Activated naive CD8-positive, alpha-beta T cell (primary cell): ENCODE data around the gene ARFGEF3.
"Not testable (repeated sequence)": the region's sequence is repeated elsewhere in the genome, so short reads cannot be mapped to it uniquely, and the experiment has no call there.

Experiments used
- H3K27ac Mint-ChIP-seq: one replicate; pipeline ENCODE4 v1.8.0; 2021; ENCODE audit warnings: mixed read lengths
- H3K27me3 Mint-ChIP-seq: one replicate; pipeline ENCODE4 v1.8.0; 2021; ENCODE audit warnings: mixed read lengths
- H3K36me3 Mint-ChIP-seq: one replicate; pipeline ENCODE4 v1.8.0; 2021; ENCODE audit warnings: mixed read lengths
- H3K4me1 Mint-ChIP-seq: one replicate; pipeline ENCODE4 v1.8.0; 2021; ENCODE audit warnings: low read depth, mixed read lengths
- H3K4me3 Mint-ChIP-seq: one replicate; pipeline ENCODE4 v1.8.0; 2021; ENCODE audit warnings: mild to moderate bottlenecking, mixed read lengths
- H3K9me3 Mint-ChIP-seq: one replicate; pipeline ENCODE4 v1.8.0; 2021; ENCODE audit warnings: low read depth, mixed read lengths

Gene ARFGEF3

DNA sequence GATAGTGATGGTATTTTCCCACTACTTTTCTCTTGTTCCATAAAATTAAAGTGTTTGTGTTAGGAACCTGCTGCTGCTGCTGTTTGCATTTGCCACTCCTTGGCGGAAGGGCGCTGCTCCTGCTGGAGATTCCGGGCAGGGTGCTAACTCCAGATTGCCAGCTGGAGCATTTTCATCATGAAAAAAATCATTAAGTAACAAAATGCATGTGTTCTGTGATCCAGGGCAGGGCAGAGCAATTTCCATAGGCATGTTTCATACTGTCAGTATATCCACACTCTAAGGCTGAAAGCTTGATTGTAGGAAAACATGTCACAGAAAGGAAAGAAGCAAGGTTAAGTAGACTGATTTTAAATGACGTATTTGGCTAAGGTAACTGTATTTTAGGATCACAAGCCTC is 32.5 kb downstream of the ARFGEF3 start:
- Mint-ChIP-seq H3K9me3 (no peaks in the 10 kb centered on the region), H3K4me1 (no peaks in the 10 kb centered on the region), H3K27ac (no peak overlapping the region), H3K27me3 (peaks cover 10% of the 10 kb centered on the region), H3K36me3 (no peaks in the 10 kb centered on the region), H3K4me3 (no peak overlapping the region)

DNA sequence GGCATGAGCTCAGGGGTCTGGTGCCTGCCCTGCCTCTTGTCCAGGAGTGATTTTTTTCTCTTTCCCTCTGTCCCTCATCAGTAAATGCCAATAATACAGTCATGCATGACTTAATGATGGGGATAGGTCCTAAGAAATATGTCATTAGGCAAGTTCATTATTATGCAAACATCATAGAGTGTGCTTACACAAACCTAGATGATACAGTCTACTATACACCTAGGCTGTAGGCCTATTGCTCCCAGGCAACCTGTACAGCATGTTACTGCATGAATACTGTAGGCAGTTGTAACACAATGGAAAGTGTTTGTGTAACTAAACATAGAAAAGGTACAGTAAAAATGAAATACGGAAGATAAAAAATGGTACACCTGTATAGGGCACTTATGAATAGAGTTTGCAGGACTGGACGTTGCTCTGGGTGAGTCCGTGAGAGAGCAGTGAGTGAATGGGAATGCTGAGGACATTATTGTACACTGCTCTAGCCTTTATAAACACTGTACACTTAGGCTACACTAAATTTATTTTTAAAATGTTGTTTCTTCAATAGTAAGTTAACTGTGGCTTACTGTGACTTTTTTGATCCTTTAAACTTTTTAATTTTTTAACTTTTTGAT is 34.5 kb downstream of the ARFGEF3 start:
- no peaks in the 10 kb centered on the region for H3K9me3 Mint-ChIP-seq
- peaks cover under 1% of the 10 kb centered on the region for H3K36me3 Mint-ChIP-seq
- H3K4me3 Mint-ChIP-seq: no peak overlapping the region
- H3K27me3 Mint-ChIP-seq: peaks cover 11% of the 10 kb centered on the region
- no peak overlapping the region for H3K27ac Mint-ChIP-seq
- H3K4me1 Mint-ChIP-seq: no peaks in the 10 kb centered on the region

DNA sequence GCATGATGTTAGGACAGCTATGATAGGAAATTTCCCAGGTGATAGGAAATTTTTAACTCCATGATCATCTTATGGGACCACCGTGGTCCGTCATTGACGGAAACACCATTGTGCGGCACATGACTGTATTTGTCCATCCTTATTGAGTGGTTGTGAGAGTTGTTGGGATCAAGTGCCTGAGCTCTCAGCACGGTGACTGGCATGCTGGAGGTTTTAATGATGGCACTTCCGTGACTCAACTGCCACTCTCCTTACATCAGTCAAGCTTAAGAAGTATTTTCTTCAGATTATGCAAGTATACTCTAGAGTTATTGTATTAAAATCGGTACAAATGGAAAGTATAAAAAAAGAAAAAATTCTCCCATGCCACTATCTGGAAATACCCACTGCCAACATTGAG is 35.8 kb downstream of the ARFGEF3 start:
- Mint-ChIP-seq H3K27me3 (peaks cover 15% of the 10 kb centered on the region), H3K36me3 (peaks cover 2% of the 10 kb centered on the region), H3K4me1 (no peaks in the 10 kb centered on the region), H3K4me3 (no peak overlapping the region), H3K9me3 (no peaks in the 10 kb centered on the region), H3K27ac (no peak overlapping the region)

DNA sequence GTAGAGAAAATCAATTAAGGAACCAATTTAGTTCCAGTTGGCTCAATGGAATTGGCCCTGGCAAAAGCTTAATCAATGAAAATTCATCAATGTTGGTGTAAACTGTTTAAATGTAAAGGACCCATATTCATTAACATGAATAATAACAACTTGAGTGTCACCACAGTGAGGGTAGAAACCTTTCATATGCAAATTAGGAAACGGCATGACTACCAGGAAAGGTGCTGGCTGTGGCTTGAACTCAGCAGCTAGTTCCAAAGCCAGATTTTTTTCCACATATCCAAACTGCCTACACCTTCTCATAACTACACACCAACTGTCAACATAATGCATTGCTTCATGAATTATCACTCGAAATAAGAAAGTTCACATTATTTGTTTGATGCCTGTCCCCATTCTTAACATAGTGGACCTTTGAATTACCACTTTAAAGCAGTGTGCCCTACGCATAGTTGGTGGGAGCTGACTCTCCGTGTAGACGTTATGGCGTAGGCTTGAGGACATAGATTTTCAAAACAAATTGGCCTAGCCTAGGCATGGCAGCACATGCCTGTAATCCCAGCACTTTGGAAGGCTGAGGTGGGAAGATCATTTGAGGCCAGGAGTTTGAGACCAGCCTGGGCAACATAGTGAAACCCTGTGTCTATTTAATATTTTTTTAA is 36.8 kb downstream of the ARFGEF3 start:
- H3K27ac Mint-ChIP-seq: no peak overlapping the region
- H3K27me3 Mint-ChIP-seq: peaks cover 15% of the 10 kb centered on the region
- no peak overlapping the region for H3K4me3 Mint-ChIP-seq
- peaks cover 2% of the 10 kb centered on the region for H3K36me3 Mint-ChIP-seq
- H3K4me1 Mint-ChIP-seq: no peaks in the 10 kb centered on the region
- H3K9me3 Mint-ChIP-seq: no peaks in the 10 kb centered on the region

DNA sequence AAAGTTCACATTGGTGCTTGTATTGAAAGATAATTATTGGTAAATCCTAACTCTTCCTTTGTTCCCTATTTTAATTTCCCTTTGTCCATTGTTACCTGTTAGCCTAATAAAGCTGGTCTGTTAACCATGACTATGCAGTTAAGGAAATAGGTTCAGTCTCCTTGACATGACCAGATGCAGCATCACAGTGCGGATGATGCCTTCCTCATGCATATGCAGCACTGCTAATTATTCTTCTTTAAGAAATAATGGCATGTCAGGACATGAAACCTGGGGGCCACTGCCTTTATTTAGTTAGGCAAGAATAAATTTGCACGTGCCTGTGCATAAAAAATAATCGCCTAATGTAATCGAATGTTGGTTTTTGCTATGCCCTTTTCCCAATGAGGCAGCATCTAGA is 40.1 kb downstream of the ARFGEF3 start:
- Mint-ChIP-seq H3K4me1 (no peaks in the 10 kb centered on the region), H3K27ac (no peak overlapping the region), H3K4me3 (no peak overlapping the region), H3K36me3 (peaks cover 2% of the 10 kb centered on the region), H3K9me3 (no peaks in the 10 kb centered on the region), H3K27me3 (peaks cover 9% of the 10 kb centered on the region)

DNA sequence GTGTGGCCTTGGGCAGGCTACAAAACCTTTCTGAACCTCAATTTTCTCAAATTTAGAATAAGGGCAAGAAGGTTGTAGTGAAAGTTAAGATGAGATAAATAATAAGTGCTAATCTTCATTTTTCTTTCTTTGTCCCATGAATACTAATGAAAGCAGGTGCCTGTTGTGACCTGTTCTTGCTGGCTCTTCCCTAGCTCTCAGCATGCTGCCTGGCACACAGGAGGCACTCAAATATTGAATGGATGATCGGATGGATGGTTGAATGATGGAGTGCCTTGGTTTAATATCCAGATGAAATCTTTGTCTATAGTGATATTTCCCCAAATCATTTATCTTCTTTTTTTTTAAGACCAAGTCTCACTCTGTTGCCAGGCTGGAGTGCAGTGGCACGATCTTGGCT is 41.6 kb downstream of the ARFGEF3 start:
- no peaks in the 10 kb centered on the region for H3K9me3 Mint-ChIP-seq
- H3K27me3 Mint-ChIP-seq: peaks cover 11% of the 10 kb centered on the region
- no peaks in the 10 kb centered on the region for H3K4me1 Mint-ChIP-seq
- no peak overlapping the region for H3K4me3 Mint-ChIP-seq
- no peak overlapping the region for H3K27ac Mint-ChIP-seq
- H3K36me3 Mint-ChIP-seq: peaks cover 2% of the 10 kb centered on the region

DNA sequence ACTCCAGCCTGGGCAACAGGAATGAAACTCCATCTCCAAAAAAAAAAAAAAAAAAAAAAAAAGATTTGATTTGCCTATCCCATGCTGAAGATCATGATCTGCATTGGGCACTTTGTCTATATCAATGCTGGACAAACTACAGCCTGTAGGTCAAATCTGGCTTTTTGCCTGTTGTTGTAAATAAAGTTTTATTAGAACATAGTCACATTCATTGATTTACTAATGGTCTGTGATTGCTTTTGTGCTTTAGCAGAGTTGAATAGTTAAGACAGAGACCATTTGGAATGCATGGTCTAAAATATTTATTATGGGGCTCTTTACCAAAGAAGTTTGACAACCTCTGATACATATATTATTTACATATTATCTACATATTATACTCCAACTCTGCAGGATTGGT is 42.6 kb downstream of the ARFGEF3 start:
- no peak overlapping the region for H3K27ac Mint-ChIP-seq
- peaks cover 12% of the 10 kb centered on the region for H3K27me3 Mint-ChIP-seq
- no peaks in the 10 kb centered on the region for H3K4me1 Mint-ChIP-seq
- no peak overlapping the region for H3K4me3 Mint-ChIP-seq
- H3K9me3 Mint-ChIP-seq: no peaks in the 10 kb centered on the region
- H3K36me3 Mint-ChIP-seq: peaks cover 2% of the 10 kb centered on the region

DNA sequence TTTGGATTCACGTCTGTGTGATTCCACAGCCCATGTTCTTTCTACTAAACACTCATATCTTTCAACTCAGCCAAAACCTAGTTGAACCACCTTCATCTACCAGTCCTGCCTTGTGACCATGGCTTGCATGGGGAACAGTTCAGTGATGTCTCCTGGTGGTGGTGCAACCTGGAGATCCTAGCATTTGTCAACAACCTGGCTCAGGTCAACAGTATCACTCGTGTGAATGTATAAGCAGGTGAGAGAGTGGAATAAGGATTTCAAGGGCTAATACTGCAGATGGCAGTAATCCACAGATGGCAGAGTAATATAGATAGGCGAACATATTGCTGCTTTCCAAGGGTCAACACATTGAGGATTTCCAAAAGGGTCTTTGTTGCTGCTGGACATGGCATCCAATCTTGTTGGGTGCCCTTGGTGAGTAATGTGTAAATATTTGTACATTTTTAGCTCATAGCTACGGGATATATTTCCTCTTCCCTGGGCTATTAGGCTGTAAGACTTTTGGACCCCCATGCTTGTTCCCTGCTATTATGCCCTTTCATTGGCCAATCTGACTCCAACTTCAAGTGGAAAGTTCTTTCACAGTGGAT is 43.1 kb downstream of the ARFGEF3 start:
- no peaks in the 10 kb centered on the region for H3K9me3 Mint-ChIP-seq
- H3K27ac Mint-ChIP-seq: no peak overlapping the region
- no peaks in the 10 kb centered on the region for H3K4me1 Mint-ChIP-seq
- H3K4me3 Mint-ChIP-seq: no peak overlapping the region
- peaks cover 2% of the 10 kb centered on the region for H3K36me3 Mint-ChIP-seq
- H3K27me3 Mint-ChIP-seq: peaks cover 14% of the 10 kb centered on the region

DNA sequence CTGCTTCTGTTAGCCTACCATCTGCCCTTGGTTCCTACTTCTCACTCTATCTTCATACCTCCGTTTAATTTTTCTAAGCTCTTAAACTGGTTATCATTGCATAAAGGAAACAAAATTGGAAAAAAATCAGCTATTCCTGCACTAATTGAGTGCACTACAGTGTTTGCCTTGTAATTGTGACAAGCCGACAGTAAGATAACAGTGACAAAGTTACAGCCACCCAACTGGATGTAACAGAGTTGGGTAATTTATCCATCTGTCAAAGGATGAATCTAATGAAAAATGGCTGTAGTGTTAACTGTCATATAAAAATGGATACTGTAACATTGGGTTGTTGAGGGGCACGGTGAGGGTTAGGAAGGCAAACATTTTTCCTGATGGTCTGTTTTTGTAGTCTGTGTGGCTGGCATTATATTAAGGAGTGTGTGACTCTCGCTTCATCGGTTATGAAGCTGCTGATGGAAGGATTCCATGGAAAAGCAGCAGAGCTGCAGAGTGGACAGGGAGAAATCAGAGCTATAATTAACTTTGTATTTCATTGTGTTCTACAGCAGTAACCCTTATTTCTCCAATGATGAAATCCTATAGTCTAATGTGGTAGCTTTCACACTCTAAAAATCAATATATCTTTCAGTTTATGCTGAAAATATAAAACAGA is 43.8 kb downstream of the ARFGEF3 start:
- H3K27me3 Mint-ChIP-seq: peaks cover 18% of the 10 kb centered on the region
- peaks cover 2% of the 10 kb centered on the region for H3K36me3 Mint-ChIP-seq
- no peak overlapping the region for H3K4me3 Mint-ChIP-seq
- H3K9me3 Mint-ChIP-seq: no peaks in the 10 kb centered on the region
- H3K27ac Mint-ChIP-seq: no peak overlapping the region
- no peaks in the 10 kb centered on the region for H3K4me1 Mint-ChIP-seq

DNA sequence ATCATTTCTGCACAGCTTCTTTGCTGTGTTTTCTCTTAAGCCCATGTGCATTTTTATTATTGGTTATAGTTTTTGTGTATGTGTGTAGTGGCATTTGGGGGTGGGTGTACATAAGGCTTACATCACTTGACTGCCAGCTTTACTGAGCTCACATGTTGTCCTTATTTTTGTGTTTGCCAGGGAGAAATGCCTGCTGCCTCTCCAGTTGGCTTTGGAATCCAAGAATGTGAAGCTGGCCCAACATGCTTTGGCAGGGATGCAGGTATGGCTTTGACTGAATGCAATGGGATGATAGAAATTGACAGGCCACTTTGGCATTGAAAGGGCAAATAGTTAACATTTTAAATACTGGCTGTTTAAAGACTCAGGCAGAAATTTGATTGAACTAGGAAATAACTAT is 45.1 kb downstream of the ARFGEF3 start:
- Mint-ChIP-seq H3K9me3 (no peaks in the 10 kb centered on the region), H3K4me1 (no peaks in the 10 kb centered on the region), H3K27me3 (peaks cover 10% of the 10 kb centered on the region), H3K36me3 (no peaks in the 10 kb centered on the region), H3K4me3 (no peak overlapping the region), H3K27ac (no peak overlapping the region)

DNA sequence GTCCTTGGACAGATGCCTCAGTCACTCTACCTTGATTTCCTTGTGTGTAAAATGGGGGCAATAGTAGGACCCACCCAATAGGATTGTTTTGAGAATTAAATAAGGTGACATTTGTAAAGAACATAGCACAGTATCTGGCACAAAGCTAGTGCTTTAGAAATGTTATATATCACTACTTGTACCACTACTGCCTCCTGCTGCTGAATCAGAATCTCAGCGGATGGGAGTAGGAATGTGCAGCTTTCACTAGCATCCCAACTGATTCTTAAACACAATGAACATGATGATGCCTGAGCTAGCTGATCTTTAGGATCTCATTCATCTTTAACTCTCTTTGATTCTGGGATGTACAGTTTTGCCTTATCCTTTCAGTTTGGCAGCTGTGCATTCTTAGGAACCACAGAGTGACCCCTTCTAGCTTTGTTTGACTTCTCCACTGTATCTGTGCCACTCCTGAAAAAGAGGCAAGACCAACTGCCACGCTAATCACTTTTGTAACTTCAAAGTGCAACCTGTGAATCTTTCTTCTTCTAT is 49.4 kb downstream of the ARFGEF3 start:
- H3K27ac Mint-ChIP-seq: no peak overlapping the region
- no peaks in the 10 kb centered on the region for H3K9me3 Mint-ChIP-seq
- H3K4me3 Mint-ChIP-seq: no peak overlapping the region
- H3K4me1 Mint-ChIP-seq: no peaks in the 10 kb centered on the region
- no peaks in the 10 kb centered on the region for H3K36me3 Mint-ChIP-seq
- peaks cover 13% of the 10 kb centered on the region for H3K27me3 Mint-ChIP-seq

DNA sequence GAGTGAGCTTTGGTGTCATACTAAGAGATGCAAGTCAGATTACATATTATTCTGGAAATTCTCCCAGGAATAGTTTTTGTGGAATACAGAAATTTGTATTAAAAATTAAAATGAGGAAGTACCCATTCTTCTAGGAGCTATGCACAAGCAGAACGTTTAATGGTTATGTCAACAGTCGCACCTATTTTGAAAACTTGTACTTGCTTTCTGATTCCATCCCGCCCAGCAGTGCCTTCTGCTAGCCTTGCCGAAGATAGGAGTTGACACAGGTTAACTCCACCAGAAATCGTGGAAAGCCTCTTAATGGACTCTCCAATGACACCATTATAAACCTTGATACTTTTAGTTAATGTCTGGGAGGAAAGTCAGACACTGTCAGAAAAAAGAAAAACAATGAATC is 49.9 kb downstream of the ARFGEF3 start:
- Mint-ChIP-seq H3K9me3 (no peaks in the 10 kb centered on the region), H3K4me3 (no peak overlapping the region), H3K36me3 (no peaks in the 10 kb centered on the region), H3K27ac (no peak overlapping the region), H3K27me3 (peaks cover 13% of the 10 kb centered on the region), H3K4me1 (no peaks in the 10 kb centered on the region)

DNA sequence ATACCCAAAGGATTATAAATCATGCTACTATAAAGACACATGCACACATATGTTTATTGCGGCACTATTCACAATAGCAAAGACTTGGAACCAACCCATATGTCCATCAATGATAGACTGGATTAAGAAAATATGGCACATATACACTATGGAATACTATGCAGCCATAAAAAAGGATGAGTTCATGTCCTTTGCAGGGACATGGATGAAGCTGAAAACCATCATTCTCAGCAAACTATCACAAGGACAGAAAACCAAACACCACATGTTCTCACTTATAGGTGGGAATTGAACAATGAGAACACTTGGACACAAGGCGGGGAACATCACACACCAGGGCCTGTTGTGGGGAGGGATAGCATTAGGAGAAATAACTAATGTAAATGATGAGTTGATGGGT is 50.8 kb downstream of the ARFGEF3 start:
- not testable (repeated sequence) for H3K36me3 Mint-ChIP-seq, H3K4me3 Mint-ChIP-seq, H3K27ac Mint-ChIP-seq, H3K9me3 Mint-ChIP-seq, H3K4me1 Mint-ChIP-seq
- peaks cover 14% of the 10 kb centered on the region for H3K27me3 Mint-ChIP-seq

DNA sequence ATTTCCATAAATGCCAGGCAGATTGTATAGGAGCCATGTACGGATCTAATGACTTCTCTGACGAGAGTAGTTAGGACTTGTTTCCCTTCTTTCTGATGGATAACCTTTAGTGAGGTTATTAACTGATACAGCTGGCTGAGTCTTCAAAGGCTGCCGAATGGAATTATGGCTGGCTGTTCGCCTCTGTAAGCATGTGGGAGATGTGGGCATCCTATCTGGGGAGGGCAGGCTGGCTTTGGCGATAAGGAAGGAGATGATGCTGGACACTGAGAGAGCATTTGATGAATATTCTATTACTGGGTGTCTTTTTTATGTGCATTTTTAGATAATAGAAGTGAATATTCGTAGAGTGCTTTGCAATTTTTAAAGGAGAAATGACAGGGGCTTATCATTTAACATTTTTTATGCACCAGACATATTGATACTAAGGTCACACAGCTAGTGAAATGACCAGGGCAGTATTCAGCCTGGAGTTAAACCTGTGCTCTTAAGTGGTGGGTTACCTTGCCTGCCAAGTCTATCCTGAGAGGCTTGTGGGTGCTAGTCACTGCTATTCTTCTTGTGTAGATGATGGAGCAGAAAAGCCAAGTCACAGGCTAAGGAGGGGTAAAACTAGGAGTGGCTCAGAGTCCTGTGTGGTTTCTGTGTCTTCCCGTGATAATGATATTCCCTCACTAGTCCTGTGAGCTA is 53.5 kb downstream of the ARFGEF3 start:
- H3K4me1 Mint-ChIP-seq: no peaks in the 10 kb centered on the region
- H3K27ac Mint-ChIP-seq: no peak overlapping the region
- peaks cover 12% of the 10 kb centered on the region for H3K27me3 Mint-ChIP-seq
- H3K4me3 Mint-ChIP-seq: no peak overlapping the region
- H3K36me3 Mint-ChIP-seq: no peaks in the 10 kb centered on the region
- H3K9me3 Mint-ChIP-seq: no peaks in the 10 kb centered on the region

DNA sequence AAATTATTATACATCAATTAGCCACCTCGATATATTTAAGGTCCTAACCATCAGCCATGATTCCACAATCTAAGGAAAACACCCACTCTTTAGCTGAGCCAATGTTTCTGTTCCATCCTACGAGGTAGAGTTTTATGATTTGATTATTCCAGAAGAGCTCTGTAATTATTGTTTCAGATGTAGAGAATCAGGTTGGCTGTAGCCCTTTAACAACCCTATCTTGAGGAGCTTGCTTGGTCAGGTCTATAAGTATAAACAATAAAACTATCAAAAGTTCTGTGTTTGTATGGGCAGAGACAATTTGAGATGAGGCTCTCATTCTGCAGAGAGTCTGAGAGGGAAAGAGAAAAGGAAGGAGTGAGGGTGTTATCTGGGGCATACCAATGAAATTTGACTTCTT is 56.7 kb downstream of the ARFGEF3 start, which contains the start of gene PBOV1:
PBOV1 (minus strand) TSS at position 43 of the 400 bp plus-strand sequence. CDS start 96 bp downstream, outside the sequence.
- H3K36me3 Mint-ChIP-seq: no peaks in the 10 kb centered on the region
- no peaks in the 10 kb centered on the region for H3K9me3 Mint-ChIP-seq
- H3K4me3 Mint-ChIP-seq: no peak within 1 kb of the TSS
- H3K4me1 Mint-ChIP-seq: no peaks in the 10 kb centered on the region
- H3K27ac Mint-ChIP-seq: no peak within 1 kb of the TSS
- H3K27me3 Mint-ChIP-seq: peaks cover 12% of the 10 kb centered on the region
